Measurements from ENCODE around the gene DCUN1D3. TPM values are rescaled to one million over a fixed set of nuclear protein-coding genes. Genes with fewer than 3 reads are reported as not detected.

Gene DCUN1D3
- total RNA-seq, 3 donors from 2014 or later, result 10.0 to 21.5 (median 12.2) TPM

DNA sequence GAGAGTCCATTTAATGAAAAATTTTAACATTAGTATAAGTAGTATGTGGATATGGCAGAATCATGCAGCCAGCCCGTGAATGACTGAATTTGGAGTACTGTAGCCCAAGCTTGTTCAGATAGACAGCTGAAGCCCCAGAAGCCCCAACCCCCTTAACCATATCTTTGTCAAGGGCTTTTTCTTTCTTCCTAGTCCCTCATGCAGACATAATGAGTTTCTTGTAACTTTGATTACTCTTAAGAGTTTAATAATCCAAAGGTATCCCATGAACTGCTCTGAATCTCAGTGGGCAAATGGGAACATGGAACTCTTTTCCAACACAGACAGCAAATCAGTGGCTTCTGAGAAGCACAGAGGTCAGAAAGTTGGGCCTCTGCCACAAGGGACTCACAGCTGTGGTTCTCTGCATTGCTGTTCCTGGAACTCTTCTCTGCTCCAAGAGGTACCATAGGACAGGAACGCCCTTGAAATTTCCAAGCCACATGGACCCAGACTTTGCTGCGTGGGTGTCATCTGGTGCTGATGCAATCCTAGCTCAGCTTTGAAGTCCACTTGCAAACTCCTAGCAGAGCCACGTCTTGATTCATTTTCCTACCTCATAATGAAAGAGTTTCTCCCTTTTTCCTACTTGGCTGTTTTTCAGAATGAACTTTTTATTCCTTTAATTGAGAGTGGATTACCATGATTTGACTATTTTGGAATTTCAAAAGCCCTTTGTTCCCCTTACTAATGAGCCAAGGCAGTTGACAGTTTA, 18.5 kb upstream of the DCUN1D3 start:
- no peaks in the 10 kb centered on the region for H3K4me1 ChIP-seq (ENCODE audit: low read depth)
- H3K4me3 ChIP-seq, result no peak overlapping the region
- TF ChIP-seq, protein P1, sequence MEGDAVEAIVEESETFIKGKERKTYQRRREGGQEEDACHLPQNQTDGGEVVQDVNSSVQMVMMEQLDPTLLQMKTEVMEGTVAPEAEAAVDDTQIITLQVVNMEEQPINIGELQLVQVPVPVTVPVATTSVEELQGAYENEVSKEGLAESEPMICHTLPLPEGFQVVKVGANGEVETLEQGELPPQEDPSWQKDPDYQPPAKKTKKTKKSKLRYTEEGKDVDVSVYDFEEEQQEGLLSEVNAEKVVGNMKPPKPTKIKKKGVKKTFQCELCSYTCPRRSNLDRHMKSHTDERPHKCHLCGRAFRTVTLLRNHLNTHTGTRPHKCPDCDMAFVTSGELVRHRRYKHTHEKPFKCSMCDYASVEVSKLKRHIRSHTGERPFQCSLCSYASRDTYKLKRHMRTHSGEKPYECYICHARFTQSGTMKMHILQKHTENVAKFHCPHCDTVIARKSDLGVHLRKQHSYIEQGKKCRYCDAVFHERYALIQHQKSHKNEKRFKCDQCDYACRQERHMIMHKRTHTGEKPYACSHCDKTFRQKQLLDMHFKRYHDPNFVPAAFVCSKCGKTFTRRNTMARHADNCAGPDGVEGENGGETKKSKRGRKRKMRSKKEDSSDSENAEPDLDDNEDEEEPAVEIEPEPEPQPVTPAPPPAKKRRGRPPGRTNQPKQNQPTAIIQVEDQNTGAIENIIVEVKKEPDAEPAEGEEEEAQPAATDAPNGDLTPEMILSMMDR (IDR thresholded peaks at IDR 0.05), result no peak
- H3K36me3 ChIP-seq (ENCODE audit: low read depth), result no peaks in the 10 kb centered on the region
- H3K9me3 ChIP-seq, result no peaks in the 10 kb centered on the region
- DNase-seq (no peak), ATAC-seq (no peak)
- intact Hi-C loops (cut with DNase I, micrococcal nuclease), result no loop called here

DNA sequence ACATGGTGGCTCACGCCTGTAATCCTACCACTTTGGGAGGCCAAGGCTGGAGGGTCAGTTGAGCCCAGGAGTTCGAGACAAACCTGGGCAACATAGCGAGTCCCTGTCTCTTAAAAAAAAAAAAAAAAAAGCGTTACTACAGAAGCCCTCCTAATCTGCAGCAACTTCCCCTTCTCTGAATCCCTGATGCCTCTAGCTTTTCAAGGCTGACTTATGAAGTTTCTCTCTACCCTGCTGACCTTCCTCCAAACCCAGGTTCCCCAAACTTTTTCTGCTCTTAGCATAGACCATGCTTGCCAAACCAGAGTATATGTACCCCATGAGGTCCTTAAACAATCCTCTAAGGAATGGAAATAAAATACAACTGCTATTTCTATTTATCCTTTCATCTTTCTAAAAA, 16.8 kb upstream of the DCUN1D3 start:
- TF ChIP-seq, protein P1 (IDR thresholded peaks at IDR 0.05), result no peak
- Histone ChIP-seq H3K4me1 (ENCODE audit: low read depth) (no peaks in the 10 kb centered on the region), H3K9me3 (no peaks in the 10 kb centered on the region), H3K4me3 (no peak overlapping the region), H3K36me3 (ENCODE audit: low read depth) (no peaks in the 10 kb centered on the region)
- DNase-seq, result no peak
- intact Hi-C loops (cut with DNase I, micrococcal nuclease), result no loop called here
- ATAC-seq, result no peak

DNA sequence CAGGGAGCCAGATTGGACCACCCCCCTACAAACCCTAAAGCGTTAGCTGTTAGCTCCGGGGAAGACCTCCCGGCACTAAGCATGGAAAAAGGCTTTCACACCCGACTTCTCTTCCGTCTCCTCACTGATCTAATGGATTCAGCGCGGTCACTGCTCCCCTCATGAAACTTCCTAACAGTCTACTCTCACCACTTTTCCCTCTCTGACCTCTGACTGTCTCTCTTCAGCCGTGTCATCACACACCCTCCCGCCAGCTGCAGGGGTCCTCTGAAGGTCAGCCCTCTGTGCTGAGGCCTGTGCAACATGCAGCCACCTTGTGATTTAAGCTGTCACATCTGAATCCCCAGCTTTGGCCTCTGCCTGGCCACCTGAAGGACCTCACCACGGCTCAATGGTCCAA, 16.1 kb upstream of the DCUN1D3 start:
- TF ChIP-seq, protein P1 (IDR thresholded peaks at IDR 0.05), result no peak
- Histone ChIP-seq H3K4me3 (no peak overlapping the region), H3K4me1 (ENCODE audit: low read depth) (no peaks in the 10 kb centered on the region), H3K36me3 (ENCODE audit: low read depth) (no peaks in the 10 kb centered on the region), H3K9me3 (no peaks in the 10 kb centered on the region)
- DNase-seq, result no peak
- intact Hi-C loops (cut with DNase I, micrococcal nuclease), result no loop called here
- ATAC-seq, result no peak

DNA sequence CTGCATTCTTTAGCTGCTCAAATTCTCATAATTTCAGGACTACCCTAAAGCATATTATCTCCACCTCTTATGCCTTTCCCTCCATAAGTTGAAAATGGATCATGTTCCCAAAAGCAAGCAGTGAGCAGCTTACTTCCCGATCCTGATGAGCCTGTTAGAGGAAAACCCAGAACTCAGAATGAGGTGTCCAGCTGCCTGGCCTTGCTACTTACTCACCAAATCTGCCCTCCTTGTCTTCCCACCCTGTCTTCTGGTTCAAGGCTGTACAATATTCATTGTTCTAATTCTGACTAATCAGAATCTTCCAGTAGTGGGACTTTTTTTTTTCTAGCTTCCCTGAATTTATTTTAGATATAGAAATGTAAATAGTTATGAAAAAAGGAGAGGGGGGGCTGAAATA, 11.2 kb upstream of the DCUN1D3 start:
- TF ChIP-seq, protein P1 (IDR thresholded peaks at IDR 0.05), result no peak
- intact Hi-C loops (cut with DNase I, micrococcal nuclease), result no loop called here
- no peak for DNase-seq
- Histone ChIP-seq H3K4me3 (no peak overlapping the region), H3K4me1 (ENCODE audit: low read depth) (no peaks in the 10 kb centered on the region), H3K9me3 (no peaks in the 10 kb centered on the region), H3K36me3 (ENCODE audit: low read depth) (no peaks in the 10 kb centered on the region)
- no peak for ATAC-seq

DNA sequence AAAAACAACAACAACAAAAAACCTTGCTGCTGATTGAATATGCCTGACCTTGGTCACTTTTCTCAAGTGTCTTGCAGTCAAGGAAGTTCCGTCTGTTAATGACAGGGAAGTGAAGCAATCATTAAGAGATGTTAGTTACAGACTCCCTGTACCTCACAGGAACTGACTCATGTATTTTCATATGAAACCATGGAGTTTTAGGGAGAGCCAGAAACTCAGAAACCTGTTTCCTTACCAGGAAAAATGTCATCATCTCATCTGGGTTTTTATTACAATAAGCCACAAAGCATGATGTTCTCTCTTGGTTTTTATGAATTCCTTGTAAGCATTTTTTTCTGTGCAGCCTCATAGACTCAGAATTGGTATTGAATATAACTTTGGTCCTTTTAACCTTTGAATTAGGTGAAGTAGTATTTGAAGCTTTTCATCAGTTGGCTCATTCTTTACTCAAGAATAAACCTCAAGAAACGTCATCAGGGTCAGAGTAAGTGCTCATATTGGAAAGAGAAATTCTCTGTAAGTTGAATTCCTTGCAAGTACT, 10.7 kb upstream of the DCUN1D3 start:
- Histone ChIP-seq H3K4me3 (no peak overlapping the region), H3K36me3 (ENCODE audit: low read depth) (no peaks in the 10 kb centered on the region), H3K9me3 (no peaks in the 10 kb centered on the region), H3K4me1 (ENCODE audit: low read depth) (no peaks in the 10 kb centered on the region)
- intact Hi-C loops (cut with DNase I, micrococcal nuclease), result no loop called here
- ATAC-seq (peak; percentile 84), DNase-seq (no peak)
- TF ChIP-seq, protein P1 (IDR thresholded peaks at IDR 0.05), result no peak

All from mucosa of descending colon (tissue), 3 donors.